Measurements from ENCODE around the gene URB2. TPM values are rescaled to one million over a fixed set of nuclear protein-coding genes. Genes with fewer than 3 reads are reported as not detected.

The URB2 gene
- total and polyA plus RNA-seq, 2 of the 13 experiments (the other 11 are each of a cell fraction or from before 2014, with no cell fraction given), result 4.0 to 17.6 TPM

GRCh38 chr1:229625915-229626831 lies at the start of gene URB2, which contains the start of gene TAF5L (continued):
- peak; percentile 13; the same call in 1 of the 2 replicates for TF ChIP-seq SIX4 (CRISPR knock-in tag; IDR thresholded peaks at IDR 0.05)
- peak; percentile 86 for TF ChIP-seq YY1 (IDR thresholded peaks at IDR 0.05; ENCODE audit: insufficient read depth, insufficient replicate concordance, low read depth, low read length)
- TF ChIP-seq RCOR2 (CRISPR knock-in tag; IDR thresholded peaks at IDR 0.05), result no peak
- TF ChIP-seq ELK4 (CRISPR knock-in tag; IDR thresholded peaks at IDR 0.05; ENCODE audit: borderline replicate concordance), result no peak
- TF ChIP-seq ZNF362 (CRISPR knock-in tag; IDR thresholded peaks at IDR 0.05; ENCODE audit: borderline replicate concordance), result no peak; the same call in 1 of the 2 replicates
- TF ChIP-seq EP300 (IDR thresholded peaks at IDR 0.05; ENCODE audit: low read depth in 2 of 2, low read length in 2 of 2), result 0 out of 4 replicates have a peak, but pooled peaks of 1 of the 2 experiments have one; percentile 7
- TF ChIP-seq EP300 (CRISPR knock-in tag; IDR thresholded peaks at IDR 0.05; ENCODE audit: borderline replicate concordance), result no peak
- no peak for TF ChIP-seq ZNF879 (CRISPR knock-in tag; IDR thresholded peaks at IDR 0.05)
- TF ChIP-seq SRF (IDR thresholded peaks at IDR 0.05; ENCODE audit: low read depth, low read length), result peak; percentile 87
- TF ChIP-seq ZNF407 (CRISPR knock-in tag; IDR thresholded peaks at IDR 0.05; ENCODE audit: not compliant biosample characterization), result peak; percentile 81
- TF ChIP-seq E2F1 (CRISPR knock-in tag; IDR thresholded peaks at IDR 0.05), result no peak
- peak; percentile 54; the same call in 1 of the 2 replicates for TF ChIP-seq KLF6 (CRISPR knock-in tag; IDR thresholded peaks at IDR 0.05)
- no peak for TF ChIP-seq MAFG (CRISPR knock-in tag; IDR thresholded peaks at IDR 0.05)
- peak; percentile 94 for TF ChIP-seq KLF12 (CRISPR knock-in tag; IDR thresholded peaks at IDR 0.05; ENCODE audit: borderline replicate concordance)
- no peak for TF ChIP-seq ZNF598 (CRISPR knock-in tag; IDR thresholded peaks at IDR 0.05; ENCODE audit: borderline replicate concordance)
- TF ChIP-seq IKZF4 (CRISPR knock-in tag; IDR thresholded peaks at IDR 0.05; ENCODE audit: borderline replicate concordance, low read depth, not compliant biosample characterization), result peak; percentile 34
